Spleen (tissue), 11 donors: Measurements from ENCODE around the gene KCTD21. TPM values are rescaled to one million over a fixed set of nuclear protein-coding genes. Genes with fewer than 3 reads are reported as not detected.

ENCODE experiments used
- DNase-seq: peaks from one replicate; pipeline ENCODE4 v3.0.0-alpha.2; 2020
- H3K27ac ChIP-seq, 8 donors: fragments of 200-600 bp; sonication (generic) in 7 of 8; 1 replicate in 4 of 8; 2 replicates in 4 of 8; pipeline versions ENCODE4 v1.5.0 to v1.8.0; 2016 to 2021; ENCODE audit warnings: inconsistent platforms in 4 of 8, mild to moderate bottlenecking in 4 of 8, moderate library complexity in 1 of 8
- H3K27me3 ChIP-seq, 7 donors: fragments of 200-600 bp; sonication (generic) in 6 of 7; replicated peaks in 1 of 7; 1 replicate in 4 of 7; 2 replicates in 3 of 7; pipeline versions ENCODE4 v1.5.0 to v1.8.0; 2016 to 2021; ENCODE audit warnings: inconsistent platforms in 3 of 7, mild to moderate bottlenecking in 1 of 7
- H3K36me3 ChIP-seq, 6 donors: fragments of 200-600 bp; sonication (generic) in 5 of 6; 1 replicate in 4 of 6; 2 replicates in 2 of 6; pipeline versions ENCODE4 v1.5.0 to v1.8.0; 2016 to 2021; ENCODE audit warnings: inconsistent platforms in 2 of 6
- H3K4me1 ChIP-seq, 6 donors: fragments of 200-600 bp; sonication (generic) in 5 of 6; 1 replicate in 3 of 6; 2 replicates in 3 of 6; pipeline versions ENCODE4 v1.5.0 to v1.8.0; 2016 to 2021; ENCODE audit warnings: inconsistent platforms in 3 of 6
- H3K4me3 ChIP-seq, 8 donors: fragments of 200-600 bp; sonication (generic) in 7 of 8; 1 replicate in 4 of 8; 2 replicates in 4 of 8; pipeline versions ENCODE4 v1.5.0 to v1.8.0; 2016 to 2021; ENCODE audit warnings: inconsistent platforms in 4 of 8, mild to moderate bottlenecking in 4 of 8, moderate library complexity in 2 of 8
- H3K9me3 ChIP-seq, 8 donors: fragments of 200-600 bp; sonication (generic) in 7 of 8; 1 replicate in 4 of 8; 2 replicates in 4 of 8; pipeline versions ENCODE4 v1.5.0 to v1.8.0; 2016 to 2021; ENCODE audit warnings: inconsistent platforms in 4 of 8
- POLR2A ChIP-seq, 3 donors: fragments of 450-650 bp; IDR thresholded peaks; one replicate each; pipeline ENCODE4 v1.5.1; 2017; ENCODE audit warnings: antibody characterized with exemption in 3 of 3, mild to moderate bottlenecking in 1 of 3
- POLR2AphosphoS5 ChIP-seq, 3 donors: sonication (generic); formaldehyde crosslinking; IDR thresholded peaks; one replicate each; pipeline ENCODE4 v1.5.1; 2017; ENCODE audit warnings: antibody characterized with exemption in 3 of 3
- WGBS, 5 donors: extraction: QIAGEN DNeasy Blood & Tissue Kit in 3 of 5; methylation state at CpG; one replicate each; pipeline versions ENCODE4 v1.1.5 to v1.1.7; 2013 to 2018; 5-methylcytosine and 5-hydroxymethylcytosine counted together
- intact Hi-C: fragments of 100-400 bp; cut with DNase I; formaldehyde crosslinking; loops from one replicate; pipeline ENCODE4 v1.15.0; 2023; ENCODE audit warnings: low total_unique reads
- polyA plus RNA-seq, 3 donors: library from polyadenylated mRNA; stranded (reverse); fragments of 200-250 nt; gene quantifications; one replicate each; pipeline ENCODE4 v1.2.1, GENCODE V29; 2013
- total RNA-seq, 7 donors: library from RNA; depleted of rRNA in 3 of 7; stranded (reverse); fragments of >200 nt in 3 of 7; fragmentation: NEBNext Ultra II Directional in 4 of 7; extraction: Animal tissue kit (Norgen Biotek cat#: 25700) in 4 of 7; gene quantifications; one replicate each; pipeline versions ENCODE4 v1.1.0 to v1.2.1, GENCODE V29; 2016 to 2021
- TF ChIP-seq, protein P1 (sequence below), 11 experiments: fragments of 200-600 bp in 7 of 11; fragments of 450-650 bp in 4 of 11; sonication (generic) in 4 of 11; IDR thresholded peaks in 8 of 11; conservative IDR thresholded peaks in 3 of 11; 1 replicate in 7 of 11; 2 replicates in 4 of 11; pipeline versions ENCODE4 v1.4.0 to v1.8.0; 2016 to 2021; ENCODE audit warnings: antibody characterized with exemption in 11 of 11, inconsistent platforms in 4 of 11, mild to moderate bottlenecking in 1 of 11
- donor health status: healthy with polysubstance abuse.
- donor health status: DM: no; HTN: no; CAD: no; lungs with moderate emphysema.
- donor health status: DM: no; HTN: no; CAD: no.
- donor health status: Bipolar disorder and iron deficiency.
- donor health status: healthy.
- donor health status: DM: no; HTN: no; CAD: no.
- donor health status: DM: yes; HTN: yes; CAD: no.

The KCTD21 gene
- total and polyA plus RNA-seq, 10 donors = 1.2 to 13.6 (median 6.4) TPM

DNA sequence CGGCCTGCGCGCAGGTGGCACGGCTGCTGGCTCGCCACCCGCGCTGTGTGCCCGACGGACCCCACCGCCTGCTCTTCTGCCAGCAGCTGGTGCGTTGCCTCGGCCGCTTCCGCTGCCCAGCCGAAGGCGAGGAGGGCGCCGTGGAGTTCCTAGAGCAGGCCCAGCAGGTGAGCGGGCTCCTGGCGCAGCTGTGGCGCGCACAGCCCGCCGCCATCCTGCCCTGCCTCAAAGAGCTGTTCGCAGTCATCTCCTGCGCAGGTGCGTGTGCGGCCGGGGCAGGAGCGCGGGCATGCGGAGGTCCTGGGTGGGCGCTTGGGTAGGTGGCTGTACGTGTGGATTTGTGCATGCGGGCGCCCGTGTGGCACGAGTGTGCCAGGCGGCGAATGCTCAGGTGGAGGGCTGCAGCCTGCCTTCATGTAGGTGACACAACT is 8.2 kb upstream of the KCTD21 start:
- H3K36me3 ChIP-seq = peaks cover 0 to 51% (median 9%) of the 10 kb centered on the region in 6 donors
- no peaks in the 10 kb centered on the region for H3K9me3 ChIP-seq
- no peaks in the 10 kb centered on the region for H3K27me3 ChIP-seq
- H3K4me1 ChIP-seq = peaks cover 0 to 29% (median 5%) of the 10 kb centered on the region in 6 donors
- WGBS, 5 donors = 83 to 94% (median 88%) methylated on average over 9 to 40 of the region's 40 CpGs
- intact Hi-C loops = no loop called here
- no peak overlapping the region for H3K4me3 ChIP-seq
- TF ChIP-seq POLR2A (IDR thresholded peaks at IDR 0.05) (no peak), POLR2AphosphoS5 (IDR thresholded peaks at IDR 0.05) (peak in 1 of 3 donors; percentile 10)
- TF ChIP-seq, protein P1, sequence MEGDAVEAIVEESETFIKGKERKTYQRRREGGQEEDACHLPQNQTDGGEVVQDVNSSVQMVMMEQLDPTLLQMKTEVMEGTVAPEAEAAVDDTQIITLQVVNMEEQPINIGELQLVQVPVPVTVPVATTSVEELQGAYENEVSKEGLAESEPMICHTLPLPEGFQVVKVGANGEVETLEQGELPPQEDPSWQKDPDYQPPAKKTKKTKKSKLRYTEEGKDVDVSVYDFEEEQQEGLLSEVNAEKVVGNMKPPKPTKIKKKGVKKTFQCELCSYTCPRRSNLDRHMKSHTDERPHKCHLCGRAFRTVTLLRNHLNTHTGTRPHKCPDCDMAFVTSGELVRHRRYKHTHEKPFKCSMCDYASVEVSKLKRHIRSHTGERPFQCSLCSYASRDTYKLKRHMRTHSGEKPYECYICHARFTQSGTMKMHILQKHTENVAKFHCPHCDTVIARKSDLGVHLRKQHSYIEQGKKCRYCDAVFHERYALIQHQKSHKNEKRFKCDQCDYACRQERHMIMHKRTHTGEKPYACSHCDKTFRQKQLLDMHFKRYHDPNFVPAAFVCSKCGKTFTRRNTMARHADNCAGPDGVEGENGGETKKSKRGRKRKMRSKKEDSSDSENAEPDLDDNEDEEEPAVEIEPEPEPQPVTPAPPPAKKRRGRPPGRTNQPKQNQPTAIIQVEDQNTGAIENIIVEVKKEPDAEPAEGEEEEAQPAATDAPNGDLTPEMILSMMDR (IDR thresholded peaks at IDR 0.05 in 8 of 11, conservative IDR thresholded peaks at IDR 0.05 in 3 of 11) = no peak
- no peak overlapping the region for H3K27ac ChIP-seq
- peak; percentile 66 for DNase-seq

DNA sequence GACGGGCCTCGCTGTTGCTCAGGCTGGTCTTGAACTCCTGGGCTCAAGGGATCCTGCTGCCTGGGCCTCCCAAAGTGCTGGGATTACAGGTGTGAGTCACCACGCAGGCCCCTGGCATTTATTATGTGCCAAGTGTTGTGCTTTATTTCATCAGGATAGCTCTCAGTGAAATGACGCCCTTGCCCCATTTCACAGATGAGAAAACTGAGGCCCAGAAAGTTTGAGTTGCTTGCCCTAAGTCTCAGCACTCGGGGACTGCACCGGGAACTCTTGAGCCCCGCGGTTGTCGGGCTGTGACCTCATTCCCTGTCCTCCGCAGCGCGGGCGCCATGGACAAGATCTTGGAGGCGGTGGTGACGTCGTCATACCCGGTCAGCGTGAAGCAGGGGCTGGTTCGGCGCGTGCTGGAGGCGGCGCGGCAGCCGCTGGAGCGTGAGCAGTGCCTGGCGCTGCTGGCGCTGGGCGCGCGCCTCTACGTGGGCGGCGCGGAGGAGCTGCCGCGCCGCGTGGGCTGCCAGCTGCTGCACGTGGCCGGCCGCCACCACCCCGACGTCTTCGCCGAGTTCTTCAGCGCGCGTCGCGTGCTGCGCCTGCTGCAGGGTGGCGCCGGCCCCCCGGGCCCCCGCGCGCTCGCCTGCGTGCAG is 7.6 kb upstream of the KCTD21 start:
- H3K9me3 ChIP-seq = no peaks in the 10 kb centered on the region
- DNase-seq = peak; percentile 70
- 61 to 77% (median 64%) methylated on average over 16 to 60 of the region's 60 CpGs for WGBS, 5 donors
- intact Hi-C loops = no loop called here
- no peak for TF ChIP-seq POLR2A (IDR thresholded peaks at IDR 0.05)
- no peak for TF ChIP-seq POLR2AphosphoS5 (IDR thresholded peaks at IDR 0.05)
- TF ChIP-seq, protein P1 (IDR thresholded peaks at IDR 0.05 in 8 of 11, conservative IDR thresholded peaks at IDR 0.05 in 3 of 11) = no peak
- H3K27ac ChIP-seq = no peak overlapping the region
- peaks cover 0 to 45% (median 9%) of the 10 kb centered on the region in 6 donors for H3K36me3 ChIP-seq
- no peaks in the 10 kb centered on the region for H3K27me3 ChIP-seq
- no peak overlapping the region for H3K4me3 ChIP-seq
- peaks cover 0 to 32% (median 5%) of the 10 kb centered on the region in 6 donors for H3K4me1 ChIP-seq

- WGBS, 5 donors = 95 to 100% (median 96%) methylated on average over 3 of the region's 3 CpGs
Measured at GRCh38 chr11:78194490-78194889, 6.1 kb upstream of the KCTD21 start.

DNA sequence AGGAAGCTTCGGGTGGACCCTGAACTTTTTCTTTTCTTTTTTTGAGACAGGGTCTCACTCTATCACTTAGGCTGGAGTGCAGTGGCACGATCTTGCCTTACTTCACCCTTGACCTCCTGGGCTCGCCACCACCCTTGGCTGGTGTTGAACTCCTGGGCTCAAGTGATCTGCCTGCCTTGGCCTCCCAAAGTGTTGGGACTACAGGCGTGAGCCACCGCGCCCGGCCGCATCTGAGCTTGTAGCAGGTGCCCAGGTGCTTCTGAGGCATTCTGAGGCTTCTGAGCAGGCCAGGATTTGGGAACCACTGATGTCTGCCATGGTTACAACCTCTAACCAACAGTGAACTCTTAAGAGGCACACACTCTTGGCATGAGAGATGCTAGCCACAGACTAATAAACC is 5.4 kb upstream of the KCTD21 start:
- no peaks in the 10 kb centered on the region for H3K27me3 ChIP-seq
- 89 to 93% (median 91%) methylated on average over 8 of the region's 8 CpGs for WGBS, 5 donors
- H3K36me3 ChIP-seq = peaks cover 0 to 23% (median 3%) of the 10 kb centered on the region in 6 donors
- H3K4me3 ChIP-seq = no peak overlapping the region
- H3K9me3 ChIP-seq = no peaks in the 10 kb centered on the region
- H3K4me1 ChIP-seq = peaks cover 15 to 54% (median 24%) of the 10 kb centered on the region in 6 donors
- no peak overlapping the region for H3K27ac ChIP-seq
- DNase-seq = peak; percentile 41
- intact Hi-C loops = no loop called here
- TF ChIP-seq POLR2AphosphoS5 (IDR thresholded peaks at IDR 0.05) (no peak), POLR2A (IDR thresholded peaks at IDR 0.05) (no peak)
- TF ChIP-seq, protein P1 (IDR thresholded peaks at IDR 0.05 in 8 of 11, conservative IDR thresholded peaks at IDR 0.05 in 3 of 11) = no peak

More at GRCh38 chr11:78194490-78194889, 6.1 kb upstream of the KCTD21 start:
- intact Hi-C loops = no loop called here
- TF ChIP-seq POLR2A (IDR thresholded peaks at IDR 0.05) = no peak
- TF ChIP-seq POLR2AphosphoS5 (IDR thresholded peaks at IDR 0.05) = no peak
- TF ChIP-seq, protein P1 (IDR thresholded peaks at IDR 0.05 in 8 of 11, conservative IDR thresholded peaks at IDR 0.05 in 3 of 11) = no peak
- Histone ChIP-seq H3K27ac (no peak overlapping the region), H3K4me1 (peaks cover 10 to 47% (median 18%) of the 10 kb centered on the region in 6 donors), H3K4me3 (no peak overlapping the region), H3K9me3 (no peaks in the 10 kb centered on the region), H3K36me3 (peaks cover 0 to 30% (median 3%) of the 10 kb centered on the region in 6 donors), H3K27me3 (no peaks in the 10 kb centered on the region)
- no peak for DNase-seq
